GM18868 (cell line): ENCODE measurements around the gene ARHGAP33.

Experiments
- ATAC-seq: cut with Tn5 transposase; IDR thresholded peaks from one replicate; pipeline ENCODE4 v1.9.1; 2021; ENCODE audit warnings: mild to moderate bottlenecking, moderate library complexity; ENCODE audit not compliant: unreplicated experiment

The ARHGAP33 gene

GRCh38 chr19:35777086-35777841 is 1.9 kb downstream of the ARHGAP33 start:
- no peak for ATAC-seq

- no peak for ATAC-seq
These were observed 2.6 kb downstream of the ARHGAP33 start for GRCh38 chr19:35777961-35778360.

- ATAC-seq, result no peak
These were observed 3.7 kb downstream of the ARHGAP33 start for GRCh38 chr19:35779033-35779432.

GRCh38 chr19:35780058-35780457 is 4.7 kb downstream of the ARHGAP33 start:
- ATAC-seq, result no peak

- no peak for ATAC-seq
These were observed 5.4 kb downstream of the ARHGAP33 start for GRCh38 chr19:35780717-35781116.

- ATAC-seq, result no peak
These were observed 6.3 kb downstream of the ARHGAP33 start for GRCh38 chr19:35781650-35782049.

- no peak for ATAC-seq
These were observed 7.2 kb downstream of the ARHGAP33 start for GRCh38 chr19:35782589-35782988.

- no peak for ATAC-seq
These were observed 8.4 kb downstream of the ARHGAP33 start for GRCh38 chr19:35783469-35784434.

GRCh38 chr19:35784503-35785338 is 9.4 kb downstream of the ARHGAP33 start:
- no peak for ATAC-seq

GRCh38 chr19:35785339-35785627 is 9.9 kb downstream of the ARHGAP33 start:
- no peak for ATAC-seq

- no peak for ATAC-seq
These were observed 11.2 kb downstream of the ARHGAP33 start for GRCh38 chr19:35786299-35787160.

- no peak for ATAC-seq
These were observed 11.9 kb downstream of the ARHGAP33 start for GRCh38 chr19:35787227-35787799.

GRCh38 chr19:35788205-35788960 is 13.0 kb downstream of the ARHGAP33 start:
- ATAC-seq, result no peak

- no peak for ATAC-seq
These were observed 14.0 kb downstream of the ARHGAP33 start for GRCh38 chr19:35789195-35789977.

GRCh38 chr19:35789978-35790944 is 14.9 kb downstream of the ARHGAP33 start:
- ATAC-seq, result no peak

GRCh38 chr19:35790981-35791813 is 15.8 kb downstream of the ARHGAP33 start:
- no peak for ATAC-seq
